IPS-11a (cell line): ENCODE measurements around the gene NCOR1.
"Not testable (repeated sequence)": the region's sequence is repeated elsewhere in the genome, so short reads cannot be mapped to it uniquely, and the experiment has no call there.

Experiments used
- H3K4me3 ChIP-seq: one replicate; pipeline ENCODE4 v1.5.1; 2013; ENCODE audit warnings: low read depth, low read length, control low read depth

Gene NCOR1

DNA sequence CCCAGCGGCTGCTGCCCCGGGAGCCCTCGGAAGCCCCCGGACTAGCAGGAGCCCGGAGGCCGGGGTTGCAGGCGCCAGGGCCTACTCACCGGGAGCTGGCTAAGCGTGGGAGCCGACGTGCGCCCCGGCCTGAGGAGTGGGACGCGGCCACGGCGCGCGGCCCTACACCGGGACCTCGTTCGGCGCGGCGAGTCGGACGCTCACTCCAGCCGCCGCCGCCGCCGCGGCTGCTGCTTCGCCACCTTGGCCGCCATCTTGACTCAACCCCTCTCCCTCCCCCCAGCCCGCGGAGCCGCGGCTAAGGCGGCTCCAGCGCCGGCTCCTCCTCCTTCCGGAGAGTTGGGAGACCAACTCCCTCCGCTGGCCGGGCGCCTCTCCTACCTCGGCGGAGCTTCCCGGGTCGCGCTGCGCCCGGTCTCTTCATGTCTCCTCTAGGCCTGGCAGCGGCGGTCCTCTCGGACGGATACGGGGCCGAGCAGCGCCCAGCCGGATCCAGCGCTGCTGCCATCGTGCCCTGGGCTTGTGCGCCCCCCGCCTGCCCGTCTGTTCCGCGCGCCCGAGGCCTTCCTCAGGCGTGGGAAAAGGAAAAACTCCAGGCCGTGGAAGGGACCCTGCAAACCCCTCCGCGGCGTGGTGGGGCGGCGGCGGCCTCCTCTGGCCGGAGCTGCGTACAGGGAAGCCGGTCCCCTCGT, at the start of gene NCOR1:
Gene NCOR1, minus strand, starts transcription at position 262 of the 692 bp plus-strand sequence. CDS start 20,965 bp downstream, outside the sequence.
- peak within 1 kb of the TSS; percentile 91 for H3K4me3 ChIP-seq

DNA sequence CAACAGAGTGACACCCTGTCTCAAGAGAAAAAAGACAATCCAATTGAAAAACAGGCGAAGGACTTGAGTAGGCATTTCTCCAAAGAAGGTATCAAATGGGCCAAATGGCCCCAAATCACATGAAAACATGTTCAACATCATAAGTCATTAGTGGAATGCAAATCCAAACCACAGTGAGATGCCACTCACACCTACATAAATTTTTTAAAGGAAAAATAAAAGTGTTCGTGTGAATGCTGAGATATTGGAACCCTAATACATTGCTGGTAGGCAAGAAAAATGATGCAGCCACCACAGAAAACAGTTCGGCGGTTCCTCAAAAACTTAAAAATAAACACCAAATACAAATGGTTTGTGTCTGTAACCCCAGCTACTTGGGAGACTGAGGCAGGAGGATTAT, 46.9 kb upstream of the NCOR1 start:
- no peak overlapping the region for H3K4me3 ChIP-seq

DNA sequence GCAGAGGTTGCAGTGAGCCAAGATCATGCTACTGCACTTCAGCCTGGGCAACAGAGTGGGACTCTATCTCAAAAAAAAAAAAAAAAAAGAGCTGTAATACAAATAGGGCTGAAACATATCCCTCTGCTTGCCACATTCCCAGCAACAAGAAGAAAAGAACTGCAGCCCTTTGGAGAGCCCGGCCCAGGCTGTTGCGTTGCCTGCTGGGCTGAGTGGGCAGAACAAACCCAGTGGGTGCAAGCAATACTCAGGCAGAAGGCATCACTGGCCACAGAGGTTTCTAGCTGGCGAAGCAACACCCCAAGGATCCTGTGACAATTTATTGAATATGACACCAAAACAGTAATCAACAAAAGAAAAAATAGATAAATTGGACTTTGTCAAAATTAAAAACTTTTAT, 45.7 kb upstream of the NCOR1 start:
- no peak overlapping the region for H3K4me3 ChIP-seq

DNA sequence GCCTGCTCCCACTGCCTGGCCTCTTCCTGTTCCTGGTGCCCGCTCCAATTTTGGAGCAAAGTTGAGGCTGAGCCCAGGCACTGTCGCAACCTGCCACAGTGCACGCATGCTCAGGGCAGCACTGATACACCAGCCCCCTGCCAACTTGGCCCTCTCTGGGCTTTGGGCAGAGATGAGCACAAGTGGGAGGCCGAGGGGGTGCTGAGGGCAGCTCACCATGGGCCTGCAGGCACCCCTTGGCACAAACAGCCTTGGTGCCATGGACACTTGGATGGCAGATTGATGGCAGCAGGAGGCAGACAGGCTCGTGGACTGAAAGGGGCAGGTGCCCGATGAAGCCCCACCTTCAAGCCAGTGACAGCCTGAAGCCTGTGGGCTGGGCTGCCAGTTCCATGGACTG, 44.6 kb upstream of the NCOR1 start:
- H3K4me3 ChIP-seq = no peak overlapping the region

DNA sequence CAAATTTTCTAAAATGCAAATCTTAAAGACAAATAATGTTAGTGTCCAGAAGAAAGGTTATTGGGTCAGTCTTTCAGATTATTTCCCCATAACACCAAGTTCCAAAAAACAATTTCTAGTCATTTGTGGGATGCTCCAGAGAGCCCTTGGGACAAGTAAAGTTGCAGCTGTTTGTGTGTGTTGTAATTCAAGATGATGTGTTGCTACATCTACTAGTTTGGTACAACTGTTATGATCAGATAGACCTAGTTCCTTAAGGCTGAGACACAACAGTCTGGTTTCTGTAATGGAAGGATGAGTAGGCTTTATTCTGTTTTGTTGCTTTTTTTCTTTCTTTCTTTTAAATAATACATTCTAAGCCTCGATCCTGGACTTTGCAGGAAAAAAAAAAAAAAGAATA, 43.6 kb upstream of the NCOR1 start:
- H3K4me3 ChIP-seq = no peak overlapping the region

DNA sequence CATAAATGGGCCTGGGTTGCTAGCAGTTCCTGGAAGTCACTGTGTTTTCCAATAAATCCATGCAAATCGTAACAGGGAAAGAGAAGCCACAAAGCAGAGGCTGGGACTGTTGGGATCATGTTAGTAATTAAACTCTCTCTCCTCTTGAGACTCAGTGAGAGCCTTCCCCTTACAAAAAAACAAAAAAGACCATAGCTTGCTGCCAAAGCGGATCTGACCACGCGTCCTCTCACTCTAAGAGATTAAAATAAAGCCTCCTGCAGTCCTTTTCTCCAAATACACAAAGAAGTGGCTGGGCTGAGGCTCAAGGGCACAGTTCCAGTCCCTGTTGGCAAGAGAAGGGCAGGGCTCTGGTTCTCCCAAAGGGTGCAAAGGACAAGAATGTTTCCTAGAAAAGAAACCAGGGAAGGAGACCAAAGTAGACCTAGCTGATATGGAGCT, 40.2 kb upstream of the NCOR1 start:
- no peak overlapping the region for H3K4me3 ChIP-seq

DNA sequence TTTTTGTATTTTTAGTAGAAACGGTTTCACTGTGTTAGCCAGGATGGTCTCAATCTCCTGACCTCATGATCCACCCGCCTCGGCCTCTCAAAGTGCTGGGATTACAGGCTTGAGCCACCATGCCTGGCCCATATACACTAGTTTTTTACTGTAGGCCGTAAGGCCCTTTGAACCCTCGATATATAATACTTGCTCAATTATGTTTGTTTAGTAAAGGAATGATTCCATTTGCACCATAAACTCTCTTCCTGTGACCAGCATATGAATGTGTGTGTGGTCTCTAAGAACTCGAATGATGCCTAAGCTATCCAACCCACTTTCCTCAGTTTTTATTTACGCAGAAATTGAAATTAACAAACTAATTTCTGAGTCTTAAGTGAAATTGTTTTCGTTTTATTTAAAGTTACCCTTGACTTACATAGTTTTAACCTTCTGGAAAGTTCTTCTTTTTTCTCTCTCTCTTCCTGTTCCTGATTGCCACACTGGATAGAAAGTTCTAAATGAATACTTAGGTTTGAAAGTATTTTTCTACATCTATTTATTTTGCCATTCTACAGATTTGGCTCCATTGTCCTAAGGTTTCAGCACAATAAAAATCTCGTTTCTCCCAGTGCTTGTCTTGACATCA, 39.6 kb upstream of the NCOR1 start:
- H3K4me3 ChIP-seq = no peak overlapping the region

DNA sequence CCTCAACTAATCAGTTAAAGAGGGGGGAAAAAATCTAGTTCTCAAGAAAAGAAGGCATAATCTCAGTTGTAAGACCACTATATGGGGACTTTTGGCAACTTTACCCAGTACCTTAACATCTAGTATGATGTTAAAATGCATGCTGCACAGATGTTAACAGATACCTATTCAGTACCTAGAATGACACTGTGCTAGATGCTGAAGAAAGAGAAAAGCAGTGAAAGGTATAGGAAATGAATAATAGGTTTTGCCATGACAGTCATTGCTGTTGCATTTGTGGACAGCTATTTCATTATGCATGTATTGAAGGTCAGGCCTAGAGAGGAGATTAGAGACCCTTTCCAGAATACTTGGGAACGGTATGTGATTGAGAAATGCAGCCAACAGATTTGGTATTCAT, 36.2 kb upstream of the NCOR1 start:
- H3K4me3 ChIP-seq = no peak overlapping the region

DNA sequence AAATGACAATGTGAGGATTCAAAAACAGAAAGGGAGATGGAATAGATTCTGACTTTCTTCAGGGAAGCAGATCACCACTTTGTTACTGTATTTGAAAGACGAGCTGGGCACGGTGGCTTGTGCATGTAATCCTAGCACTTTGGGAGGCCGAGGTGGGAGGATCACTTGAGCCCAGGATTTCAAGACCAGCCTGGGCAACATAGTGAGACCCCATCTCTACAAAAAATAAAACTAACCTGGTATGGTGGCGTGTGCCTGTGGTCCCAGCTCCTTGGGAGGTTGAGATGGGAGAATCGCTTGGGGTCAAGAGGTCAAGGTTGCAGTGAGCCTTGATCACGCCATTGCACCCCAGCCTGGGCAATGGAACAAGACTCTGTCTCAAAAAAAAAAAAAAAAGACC, 35.7 kb upstream of the NCOR1 start:
- H3K4me3 ChIP-seq = no peak overlapping the region

DNA sequence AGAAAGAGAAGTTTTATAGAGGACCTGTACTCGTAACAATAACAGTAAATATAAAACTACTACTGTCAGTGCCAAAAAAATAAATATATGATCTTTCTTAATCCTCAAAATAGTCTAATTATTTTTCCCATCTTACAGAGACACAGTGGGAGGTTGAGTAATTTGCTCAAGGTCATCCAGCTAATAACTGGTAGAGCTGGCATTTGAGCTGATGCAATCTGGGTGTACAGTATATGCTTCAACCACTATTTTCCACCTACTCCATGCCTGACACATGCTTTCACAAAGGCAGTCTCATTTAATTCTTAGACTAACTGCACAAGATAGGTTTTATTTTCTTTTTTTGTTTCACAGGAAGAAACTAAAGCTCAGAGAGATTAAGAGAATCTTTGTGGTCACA, 35.3 kb upstream of the NCOR1 start:
- no peak overlapping the region for H3K4me3 ChIP-seq

DNA sequence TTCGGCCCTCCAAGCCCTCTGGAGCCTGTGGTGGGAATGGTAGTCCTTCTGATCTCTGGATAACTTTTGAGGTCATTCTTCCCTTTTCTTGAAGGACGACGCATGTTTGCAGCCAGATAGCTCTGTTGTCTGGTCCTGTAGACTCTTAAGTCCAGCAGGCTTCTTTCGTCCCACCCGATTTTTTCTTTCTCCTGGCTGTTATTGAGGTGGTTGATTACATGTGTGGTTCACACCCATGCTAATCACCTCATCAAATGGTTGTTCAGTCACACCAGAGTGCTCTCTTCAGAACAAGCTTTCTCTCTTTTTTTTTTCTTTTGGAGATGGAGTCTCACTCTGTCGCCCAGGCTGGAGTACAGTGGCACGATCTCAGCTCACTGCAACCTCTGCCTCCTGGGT, 32.3 kb upstream of the NCOR1 start:
- no peak overlapping the region for H3K4me3 ChIP-seq

DNA sequence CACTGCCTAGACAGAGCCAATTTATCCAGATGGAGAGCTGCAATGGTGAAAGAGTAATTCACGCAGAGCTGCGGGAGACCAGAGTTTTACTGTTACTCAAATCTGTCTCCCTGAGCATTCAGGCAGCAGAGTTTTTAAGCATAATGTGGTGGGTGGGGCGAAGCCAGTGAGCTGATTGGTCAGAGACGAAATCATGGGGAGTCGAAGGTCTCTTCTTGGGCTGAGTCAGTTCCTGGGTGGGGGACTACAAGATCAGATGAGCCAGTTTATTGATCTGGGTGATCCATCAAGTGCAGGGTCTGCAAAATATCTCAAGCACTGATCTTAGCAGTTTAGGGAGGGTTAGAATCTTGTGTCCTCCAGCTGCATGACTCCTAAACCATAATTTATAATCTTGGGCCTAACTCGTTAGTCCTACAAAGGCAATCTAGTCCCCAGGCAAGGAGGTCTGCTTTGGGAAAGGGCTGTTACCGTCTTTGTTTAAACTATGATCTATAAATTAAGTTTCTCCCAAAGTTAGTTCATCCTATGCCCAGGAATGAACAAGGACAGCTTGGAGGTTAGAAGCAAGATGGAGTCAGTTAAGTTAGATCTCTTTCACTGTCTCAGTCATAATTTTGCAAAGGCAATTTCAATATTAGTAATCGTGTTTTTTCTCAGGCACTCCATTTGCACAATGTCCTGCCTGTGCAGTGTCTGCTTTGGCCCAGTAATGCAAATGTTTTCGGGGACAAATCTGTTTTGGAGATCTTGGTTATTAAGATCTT, 28.6 kb upstream of the NCOR1 start:
- H3K4me3 ChIP-seq = no peak overlapping the region

DNA sequence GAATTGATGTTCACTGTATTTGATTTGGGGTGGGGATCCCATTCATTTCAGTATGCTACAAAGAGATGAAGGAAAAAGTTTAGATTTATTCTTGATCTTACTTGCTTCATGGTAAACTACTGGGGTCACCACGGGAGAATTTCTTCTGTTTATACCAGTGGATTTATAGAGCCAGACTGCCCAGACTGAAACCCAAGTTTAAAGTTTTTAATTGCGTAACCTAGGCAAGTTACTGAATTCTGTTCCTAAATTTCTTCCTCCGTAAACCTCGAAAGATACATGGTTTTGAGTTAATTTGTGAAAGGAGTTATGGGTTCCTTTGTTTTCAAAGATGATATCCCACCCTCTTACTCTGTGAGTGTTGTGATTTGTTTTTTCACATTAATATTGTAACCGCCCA, 28.1 kb upstream of the NCOR1 start:
- no peak overlapping the region for H3K4me3 ChIP-seq

DNA sequence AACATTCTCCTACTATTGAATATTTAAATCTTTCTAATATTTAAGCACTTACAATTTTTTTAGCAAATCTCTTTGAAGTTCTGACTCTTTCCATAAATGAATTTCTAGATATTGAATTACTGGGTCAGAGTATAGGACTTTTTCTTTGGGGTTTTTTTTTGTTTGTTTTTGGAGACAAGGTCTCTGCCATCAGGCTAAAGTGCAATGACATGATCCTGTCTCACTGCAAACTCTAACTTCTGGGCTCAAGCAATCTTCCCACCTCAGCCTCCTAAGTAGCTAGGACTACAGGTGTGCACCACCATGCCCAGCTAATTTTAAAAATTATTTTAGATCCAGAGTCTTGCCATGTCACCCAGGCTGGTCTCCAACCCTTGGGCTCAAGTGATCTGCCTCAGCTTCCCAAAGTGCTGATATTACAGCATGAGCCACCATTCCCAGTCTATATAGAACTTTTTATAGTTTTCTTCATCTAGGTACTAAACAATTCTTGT, 26.6 kb upstream of the NCOR1 start:
- no peak overlapping the region for H3K4me3 ChIP-seq

DNA sequence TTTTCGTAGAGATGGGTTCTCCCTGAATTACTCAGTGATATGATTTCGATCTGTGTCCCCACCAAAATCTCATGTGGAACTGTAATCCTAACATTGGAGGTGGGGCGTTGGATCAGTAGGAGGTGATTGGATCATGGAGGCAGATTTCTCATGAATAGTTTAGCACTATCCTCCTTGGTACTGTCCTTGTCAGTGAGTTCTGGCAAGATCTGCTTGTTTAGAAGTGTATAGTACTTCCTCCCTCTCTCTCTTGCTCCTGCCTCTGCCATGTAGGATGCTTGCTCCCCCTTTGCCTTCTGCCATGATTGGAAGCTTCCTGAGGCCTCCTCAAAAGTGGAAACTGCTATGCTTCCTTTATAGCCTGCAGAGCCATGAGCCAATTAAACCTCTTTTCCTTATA, 24.6 kb upstream of the NCOR1 start:
- H3K4me3 ChIP-seq = no peak overlapping the region

DNA sequence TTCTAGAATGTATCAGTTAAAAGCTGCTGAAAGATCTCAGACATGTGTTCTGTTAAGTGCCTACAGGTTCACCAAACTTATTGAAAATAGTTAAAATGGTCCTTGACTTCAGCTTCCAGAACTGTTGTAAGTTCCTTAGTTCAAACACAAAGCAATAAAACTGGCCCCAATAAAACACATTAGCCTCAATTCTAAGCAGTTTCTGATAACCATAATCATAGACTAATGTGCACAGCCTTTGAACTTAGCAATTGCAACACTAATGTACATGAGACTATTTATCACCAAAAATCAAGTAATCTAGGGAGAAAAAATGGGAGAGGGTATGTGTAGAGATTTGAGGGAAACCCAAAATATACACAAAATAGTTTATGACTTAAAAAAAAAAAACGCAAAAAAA, 17.1 kb upstream of the NCOR1 start:
- no peak overlapping the region for H3K4me3 ChIP-seq

DNA sequence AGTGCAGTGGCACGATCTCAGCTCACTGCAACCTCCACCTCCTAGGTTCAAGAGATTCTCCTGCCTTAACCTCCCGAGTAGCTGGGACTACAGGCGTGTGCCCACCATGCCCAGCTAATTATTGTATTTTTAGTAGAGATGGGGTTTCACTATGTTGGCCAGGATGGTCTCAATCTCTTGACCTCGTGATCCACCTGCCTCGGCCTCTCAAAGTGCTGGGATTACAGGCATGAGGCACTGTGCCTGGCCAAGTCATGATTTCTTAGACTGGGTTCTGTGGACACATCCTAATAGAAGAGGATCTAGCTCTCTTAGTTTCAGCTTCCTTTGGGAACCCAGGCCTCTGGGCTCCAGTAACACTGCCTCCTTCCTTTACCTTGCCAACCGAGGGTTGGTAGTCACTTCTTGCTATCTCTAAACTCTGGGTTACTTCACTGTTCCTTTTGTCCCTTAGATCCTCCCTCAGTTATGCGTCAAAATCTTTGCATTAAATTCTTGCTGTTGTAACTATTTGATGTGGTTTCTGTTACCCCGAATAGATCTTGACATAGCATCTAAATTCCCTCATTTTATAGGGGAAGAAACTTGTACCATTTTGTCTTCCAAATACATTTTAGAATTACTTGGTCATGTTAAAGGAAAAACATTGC, 14.7 kb upstream of the NCOR1 start:
- H3K4me3 ChIP-seq = not testable (repeated sequence)

DNA sequence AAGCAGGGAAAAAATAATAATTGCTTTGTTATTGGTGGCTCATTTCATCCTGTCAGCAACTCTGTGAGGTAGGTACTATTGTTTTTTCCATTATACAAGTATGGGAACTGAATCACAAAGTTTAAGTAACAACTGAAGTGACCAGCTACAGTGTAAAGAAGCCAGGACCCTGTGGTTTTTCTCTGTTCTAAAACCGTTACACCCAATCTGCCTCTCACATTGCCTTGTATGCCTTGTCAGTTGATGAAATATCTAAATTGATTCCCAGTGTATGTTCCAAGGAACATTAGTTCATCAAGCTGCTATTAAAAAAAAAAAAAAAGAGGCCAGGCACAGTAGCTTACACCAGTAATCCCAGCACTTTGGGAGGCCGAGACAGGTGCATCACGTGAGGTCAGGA, 7.1 kb upstream of the NCOR1 start:
- no peak overlapping the region for H3K4me3 ChIP-seq

DNA sequence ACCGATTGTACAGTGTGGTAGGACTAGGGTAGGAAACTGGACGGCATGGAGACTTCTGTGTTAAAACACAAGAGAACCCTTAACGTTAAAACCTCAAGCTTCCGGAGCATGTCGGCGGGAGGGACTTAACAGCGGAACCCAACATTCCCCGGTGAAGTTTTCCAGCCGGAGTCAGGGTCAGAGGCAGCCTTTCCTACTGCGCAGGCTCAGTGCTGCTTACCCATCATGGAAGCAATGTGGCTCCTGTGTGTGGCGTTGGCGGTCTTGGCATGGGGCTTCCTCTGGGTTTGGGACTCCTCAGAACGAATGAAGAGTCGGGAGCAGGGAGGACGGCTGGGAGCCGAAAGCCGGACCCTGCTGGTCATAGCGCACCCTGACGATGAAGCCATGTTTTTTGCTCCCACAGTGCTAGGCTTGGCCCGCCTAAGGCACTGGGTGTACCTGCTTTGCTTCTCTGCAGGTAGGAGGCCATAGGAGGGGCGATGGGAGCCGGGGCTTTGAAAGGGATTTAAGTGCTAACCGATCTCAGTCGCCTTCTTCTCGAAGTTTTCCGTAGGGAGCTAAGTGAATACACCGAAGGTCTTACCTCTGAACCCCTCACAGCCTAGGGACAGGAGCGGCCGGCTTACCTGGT, 1.8 kb upstream of the NCOR1 start, which contains the start of gene PIGL:
Gene PIGL, plus strand, starts transcription at position 209 of the 634 bp plus-strand sequence. Its CDS starts 17 bp downstream, at position 226.
- H3K4me3 ChIP-seq = peak within 1 kb of the TSS; percentile 91

DNA sequence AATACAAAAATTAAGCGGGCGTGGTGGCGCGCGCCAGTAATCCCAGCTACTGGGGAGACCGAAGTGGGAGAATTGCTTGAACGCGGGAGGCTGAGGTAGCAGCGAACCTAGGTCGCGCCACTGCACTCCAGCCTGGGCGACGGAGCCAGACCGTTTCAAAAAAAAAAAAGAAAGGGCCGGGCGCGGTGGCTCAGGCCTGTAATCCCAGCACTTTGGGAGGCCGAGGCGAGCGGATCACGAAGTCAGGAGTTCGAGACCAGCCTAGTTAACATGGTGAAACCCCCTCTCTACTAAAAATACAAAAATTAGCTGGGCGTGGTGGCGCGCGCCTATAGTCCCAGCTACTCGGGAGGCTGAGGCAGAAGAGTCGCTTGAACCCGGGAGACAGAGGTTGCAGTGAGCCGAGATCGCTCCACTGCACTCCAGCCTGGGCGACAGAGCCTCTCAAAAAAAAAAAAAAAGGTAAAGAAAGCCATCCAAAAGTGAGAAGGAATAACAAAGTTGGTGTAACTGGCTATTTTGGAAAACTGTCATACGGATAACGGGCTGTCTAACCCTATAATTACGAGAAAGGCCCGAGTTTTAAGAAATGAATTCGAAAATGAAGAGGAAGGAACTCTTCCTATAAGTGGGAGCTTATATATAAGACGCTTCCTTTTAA, 1.1 kb upstream of the NCOR1 start:
- peak overlapping the region; percentile 91 for H3K4me3 ChIP-seq
